H1 (cell line): ENCODE results near the gene SRPX2. TPM values are rescaled to one million over a fixed set of nuclear protein-coding genes. Genes with fewer than 3 reads are reported as not detected.

Experiments used
- BCL11A ChIP-seq, 2 experiments: IDR thresholded peaks; one replicate each; pipeline ENCODE4 v1.6.1; 2011; ENCODE audit warnings: low read depth in 2 of 2, low read length in 2 of 2, mild to moderate bottlenecking in 2 of 2
- CTCF ChIP-seq, 3 experiments: IDR thresholded peaks; 1 replicate in 2 of 3; 2 replicates in 1 of 3; pipeline versions ENCODE4 v1.5.1 to v1.6.1; 2011; ENCODE audit warnings: low read length in 3 of 3, mild to moderate bottlenecking in 3 of 3, inconsistent platforms in 2 of 3, low read depth in 1 of 3, moderate library complexity in 1 of 3; ENCODE audit not compliant: insufficient read depth in 1 of 3; ENCODE audit errors: control extremely low read depth in 1 of 3
- SIRT6 ChIP-seq: IDR thresholded peaks from one replicate; pipeline ENCODE4 v1.7.1; 2012; ENCODE audit warnings: low read length, inconsistent platforms
- polyA plus RNA-seq, 7 experiments: library from polyadenylated mRNA; depleted of rRNA in 3 of 7; stranded (reverse) in 5 of 7; unstranded in 2 of 7; fragments of >200 nt in 5 of 7; fragments of 200-250 nt in 2 of 7; gene quantifications; 1 replicate in 5 of 7; 2 replicates in 1 of 7; 4 replicates in 1 of 7; pipeline versions ENCODE4 v1.2.1 to v1.2.3, GENCODE V29; 2011 to 2013; ENCODE audit warnings: missing spikeins in 2 of 7, mixed read lengths in 2 of 7
- total RNA-seq: library from RNA; stranded (reverse); fragmentation: NEBNext Ultra II Directional; extraction: Animal tissue kit (Norgen Biotek cat#: 25700); gene quantifications from 2 replicates; pipeline ENCODE4 v1.2.1, GENCODE V29; 2021

The SRPX2 gene
- total and polyA plus RNA-seq, 2 of the 8 experiments (the other 6 are each of a cell fraction or from before 2014, with no cell fraction given) = not detected

- TF ChIP-seq CTCF (IDR thresholded peaks at IDR 0.05; ENCODE audit: control extremely low read depth in 1 of 3, insufficient read depth in 1 of 3, low read depth in 1 of 3, low read length in 3 of 3) (no peak), BCL11A (IDR thresholded peaks at IDR 0.05; ENCODE audit: low read depth in 2 of 2, low read length in 2 of 2) (no peak), SIRT6 (no peak)
These were observed 3.7 kb downstream of the SRPX2 start (continued) for GRCh38 chrX:100647739-100648138.
